H1 (cell line): ENCODE results near the gene LARGE2. TPM values are rescaled to one million over a fixed set of nuclear protein-coding genes. Genes with fewer than 3 reads are reported as not detected.

ENCODE experiments used
- CTCF ChIA-PET: fragments of 300-600 bp; sonication (Branson Sonifier 250); formaldehyde crosslinking; loops from one replicate; lab custom pipeline; 2021; ENCODE audit not compliant: partially characterized antibody; lab: Charles Lee
- POLR2A ChIA-PET: fragments of 300-600 bp; sonication (Branson Sonifier 250); formaldehyde crosslinking; loops from one replicate; lab custom pipeline; 2021; ENCODE audit warnings: inconsistent platforms; ENCODE audit not compliant: partially characterized antibody; lab: Charles Lee
- DNase-seq, 2 experiments: peaks; one replicate each; pipeline versions ENCODE4 v3.0.0 to v3.0.0-alpha.2; 2010 to 2022; ENCODE audit warnings: low spot score in 2 of 2, low read depth in 1 of 2, mixed read lengths in 1 of 2
- FAIRE-seq: peaks from 2 replicates; lab custom pipeline; 2011; peaks lifted over from hg19 to GRCh38; lab: Jason Lieb, UNC
- H2AFZ ChIP-seq: 2 replicates; pipeline ENCODE4 v1.8.1; 2012; ENCODE audit warnings: low read length, inconsistent platforms
- H2AK5ac ChIP-seq: 2 replicates; pipeline ENCODE4 v1.6.1; 2013; ENCODE audit warnings: low read depth, low read length
- H2BK120ac ChIP-seq: replicated peaks from 2 replicates; pipeline ENCODE3; 2013; ENCODE audit warnings: low read depth, low read length, inconsistent platforms
- H2BK12ac ChIP-seq: 2 replicates; pipeline ENCODE4 v1.6.1; 2013; ENCODE audit warnings: low read depth, low read length
- H2BK15ac ChIP-seq: 2 replicates; pipeline ENCODE4 v1.6.1; 2013; ENCODE audit warnings: low read length
- H2BK20ac ChIP-seq: 2 replicates; pipeline ENCODE4 v1.6.1; 2013; ENCODE audit warnings: low read length
- H2BK5ac ChIP-seq: 2 replicates; pipeline ENCODE4 v1.6.1; 2013; ENCODE audit warnings: low read depth, low read length
- H3K14ac ChIP-seq: 2 replicates; pipeline ENCODE4 v1.6.1; 2013; ENCODE audit warnings: inconsistent platforms; ENCODE audit not compliant: insufficient read length
- H3K18ac ChIP-seq: 2 replicates; pipeline ENCODE4 v1.6.1; 2013; ENCODE audit warnings: low read length; ENCODE audit errors: extremely low read depth
- H3K23ac ChIP-seq: 2 replicates; pipeline ENCODE4 v1.6.1; 2013; ENCODE audit warnings: inconsistent platforms; ENCODE audit not compliant: insufficient read length
- H3K23me2 ChIP-seq: 2 replicates; pipeline ENCODE4 v1.6.1; 2013; ENCODE audit warnings: low read depth, low read length
- H3K27ac ChIP-seq: 2 replicates; pipeline ENCODE4 v1.6.1; 2011; ENCODE audit warnings: low read depth, low read length, inconsistent platforms
- H3K27me3 ChIP-seq, 4 experiments: replicated peaks in 1 of 4; 1 replicate in 1 of 4; 2 replicates in 3 of 4; pipeline versions ENCODE4 v1.6.1 to v1.8.1; 2011 to 2013; ENCODE audit warnings: low read length in 3 of 4, mild to moderate bottlenecking in 3 of 4, inconsistent platforms in 2 of 4, mixed read lengths in 2 of 4, moderate library complexity in 1 of 4; ENCODE audit not compliant: control insufficient read depth in 3 of 4, insufficient read depth in 3 of 4; ENCODE audit errors: extremely low read depth in 1 of 4
- H3K36me3 ChIP-seq, 4 experiments: 2 replicates each; pipeline versions ENCODE4 v1.6.1 to v1.8.1; 2011 to 2013; ENCODE audit warnings: mild to moderate bottlenecking in 4 of 4, low read length in 3 of 4, moderate library complexity in 2 of 4, control low read depth in 1 of 4, inconsistent platforms in 1 of 4; ENCODE audit not compliant: insufficient read depth in 4 of 4, control insufficient read depth in 2 of 4
- H3K4ac ChIP-seq: replicated peaks from 2 replicates; pipeline ENCODE3; 2013; ENCODE audit warnings: low read length, low read depth, mixed read lengths, inconsistent platforms; ENCODE audit not compliant: insufficient read length
- H3K4me1 ChIP-seq, 4 experiments: replicated peaks in 1 of 4; 1 replicate in 1 of 4; 2 replicates in 3 of 4; pipeline versions ENCODE4 v1.6.1 to v1.8.1; 2011 to 2013; ENCODE audit warnings: low read length in 3 of 4, inconsistent platforms in 2 of 4, mixed read lengths in 1 of 4; ENCODE audit not compliant: insufficient read depth in 4 of 4, control insufficient read depth in 3 of 4
- H3K4me2 ChIP-seq, 2 experiments: 2 replicates each; pipeline versions ENCODE4 v1.6.1 to v1.8.1; 2011 to 2013; ENCODE audit warnings: low read depth in 2 of 2, low read length in 2 of 2, control low read depth in 1 of 2, inconsistent platforms in 1 of 2, mild to moderate bottlenecking in 1 of 2; ENCODE audit not compliant: insufficient read depth in 1 of 2
- H3K4me3 ChIP-seq, 4 experiments: fragments of 200-600, 300-600 bp in 1 of 4; sonication (generic), shearing (Covaris generic), sonication (Bioruptor Twin) in 1 of 4; 2 replicates each; pipeline versions ENCODE4 v1.5.1 to v1.8.1; 2011 to 2016; ENCODE audit warnings: low read length in 4 of 4, low read depth in 3 of 4, control low read depth in 2 of 4, inconsistent platforms in 2 of 4, mild to moderate bottlenecking in 2 of 4, mixed read lengths in 1 of 4, moderate library complexity in 1 of 4; ENCODE audit not compliant: insufficient read depth in 2 of 4; ENCODE audit errors: extremely low read depth in 1 of 4
- H3K56ac ChIP-seq: replicated peaks from 2 replicates; pipeline ENCODE3; 2013; ENCODE audit warnings: low read depth, mild to moderate bottlenecking, mixed read lengths, low read length, inconsistent platforms; ENCODE audit not compliant: insufficient read length
- H3K79me1 ChIP-seq: 2 replicates; pipeline ENCODE4 v1.6.1; 2013; ENCODE audit warnings: low read depth, low read length, control low read depth
- H3K79me2 ChIP-seq, 2 experiments: 2 replicates each; pipeline versions ENCODE4 v1.6.1 to v1.8.1; 2012 to 2013; ENCODE audit warnings: low read length in 2 of 2, mild to moderate bottlenecking in 2 of 2, inconsistent platforms in 1 of 2; ENCODE audit not compliant: insufficient read depth in 2 of 2, control insufficient read depth in 1 of 2
- H3K9ac ChIP-seq, 4 experiments: replicated peaks in 1 of 4; 1 replicate in 1 of 4; 2 replicates in 3 of 4; pipeline versions ENCODE4 v1.6.1 to v1.8.1; 2011 to 2013; ENCODE audit warnings: low read depth in 3 of 4, low read length in 3 of 4, control low read depth in 2 of 4, mild to moderate bottlenecking in 2 of 4, moderate library complexity in 2 of 4, inconsistent platforms in 1 of 4; ENCODE audit errors: extremely low read depth in 1 of 4
- H3K9me3 ChIP-seq, 2 experiments: 2 replicates each; pipeline versions ENCODE4 v1.6.1 to v1.8.1; 2012 to 2013; ENCODE audit warnings: mild to moderate bottlenecking in 2 of 2, moderate library complexity in 2 of 2, control low read depth in 1 of 2, inconsistent platforms in 1 of 2, low read depth in 1 of 2, low read length in 1 of 2, mixed read lengths in 1 of 2; ENCODE audit not compliant: insufficient read depth in 2 of 2
- H4K20me1 ChIP-seq, 2 experiments: replicated peaks in 1 of 2; 2 replicates each; pipeline versions ENCODE3 to v1.8.1; 2011 to 2013; ENCODE audit warnings: inconsistent platforms in 2 of 2, low read length in 2 of 2, mild to moderate bottlenecking in 1 of 2; ENCODE audit not compliant: insufficient read depth in 2 of 2, control insufficient read depth in 1 of 2
- H4K5ac ChIP-seq: 2 replicates; pipeline ENCODE4 v1.6.1; 2013; ENCODE audit warnings: low read length, low read depth, mixed read lengths, inconsistent platforms; ENCODE audit not compliant: insufficient read length
- H4K8ac ChIP-seq: 2 replicates; pipeline ENCODE4 v1.8.0; 2013; ENCODE audit warnings: mild to moderate bottlenecking, moderate library complexity, low read length, inconsistent platforms; ENCODE audit not compliant: insufficient read depth; ENCODE audit errors: extremely low read depth
- H4K91ac ChIP-seq: replicated peaks from 2 replicates; pipeline ENCODE3; 2013; ENCODE audit warnings: low read length, mixed read lengths, inconsistent platforms; ENCODE audit not compliant: insufficient read length
- BCL11A ChIP-seq, 2 experiments: IDR thresholded peaks; one replicate each; pipeline ENCODE4 v1.6.1; 2011; ENCODE audit warnings: low read depth in 2 of 2, low read length in 2 of 2, mild to moderate bottlenecking in 2 of 2
- CBX5 ChIP-seq: fragments of 300-800, 300-1000 bp; sonication (generic); IDR thresholded peaks from 2 replicates; pipeline ENCODE4 v1.7.1; 2016; ENCODE audit warnings: antibody characterized with exemption, low read length, low read depth
- KDM1A ChIP-seq: fragments of 200-600, 300-600 bp; sonication (generic); IDR thresholded peaks from 2 replicates; pipeline ENCODE4 v1.7.1; 2016; ENCODE audit warnings: mild to moderate bottlenecking, low read length, borderline replicate concordance
- MAX ChIP-seq: IDR thresholded peaks from 2 replicates; pipeline ENCODE4 v1.6.1; 2012; ENCODE audit warnings: inconsistent platforms
- RXRA ChIP-seq: IDR thresholded peaks from 2 replicates; pipeline ENCODE4 v1.6.1; 2011; ENCODE audit warnings: low read depth, mild to moderate bottlenecking, low read length, moderate library complexity; ENCODE audit not compliant: insufficient read depth
- WGBS, 2 experiments: shearing (Covaris generic) in 1 of 2; methylation state at CpG; one replicate each; pipeline versions ENCODE4 v1.1.6 to v1.1.7; 2013 to 2015; ENCODE audit warnings: low lambda C conversion rate in 2 of 2, mixed read lengths in 2 of 2, inconsistent platforms in 1 of 2, low coverage in 1 of 2, missing lambda C conversion rate in 1 of 2; ENCODE audit not compliant: insufficient replicate concordance in 2 of 2, insufficient coverage in 1 of 2, insufficient read length in 1 of 2; ENCODE audit errors: extremely low coverage in 1 of 2, missing lambda C conversion rate in 1 of 2; 5-methylcytosine and 5-hydroxymethylcytosine counted together
- polyA plus RNA-seq, 7 experiments: library from polyadenylated mRNA; depleted of rRNA in 3 of 7; stranded (reverse) in 5 of 7; unstranded in 2 of 7; fragments of >200 nt in 5 of 7; fragments of 200-250 nt in 2 of 7; gene quantifications; 1 replicate in 5 of 7; 2 replicates in 1 of 7; 4 replicates in 1 of 7; pipeline versions ENCODE4 v1.2.1 to v1.2.3, GENCODE V29; 2011 to 2013; ENCODE audit warnings: missing spikeins in 2 of 7, mixed read lengths in 2 of 7
- total RNA-seq: library from RNA; stranded (reverse); fragmentation: NEBNext Ultra II Directional; extraction: Animal tissue kit (Norgen Biotek cat#: 25700); gene quantifications from 2 replicates; pipeline ENCODE4 v1.2.1, GENCODE V29; 2021

Gene LARGE2
- total and polyA plus RNA-seq, 2 of the 8 experiments (the other 6 are each of a cell fraction or from before 2014, with no cell fraction given) = 111 to 137 TPM

GRCh38 chr11:45889966-45890365, 32.5 kb upstream of the LARGE2 start:
- Histone ChIP-seq H3K4me3 (no peak overlapping the region), H3K27ac (no peak overlapping the region), H2AFZ (no peak overlapping the region), H3K36me3 (no peaks in the 10 kb centered on the region), H2BK120ac (no peak overlapping the region), H3K79me2 (no peaks in the 10 kb centered on the region; a peak in 1 of 4 replicates), H2BK5ac (no peak overlapping the region), H2BK15ac (no peak overlapping the region), H3K14ac (no peak overlapping the region), H4K5ac (no peak overlapping the region), H4K20me1 (peaks cover 0 to 10% of the 10 kb centered on the region in 2 experiments), H2AK5ac (no peak overlapping the region), H4K8ac (no peak overlapping the region), H3K79me1 (no peaks in the 10 kb centered on the region; the same call in 1 of the 2 replicates), H3K23ac (no peak overlapping the region), H3K4me2 (no peak overlapping the region), H3K18ac (no peak overlapping the region), H3K23me2 (peaks cover 8% of the 10 kb centered on the region; the same call in 1 of the 2 replicates), H2BK12ac (no peak overlapping the region), H3K56ac (no peak overlapping the region), H4K91ac (no peak overlapping the region), H3K9ac (no peak overlapping the region), H3K4ac (no peak overlapping the region), H2BK20ac (no peak overlapping the region), H3K4me1 (peaks cover 0 to 14% (median 8%) of the 10 kb centered on the region in 4 experiments; a peak in 6 of 7 replicates), H3K27me3 (no peaks in the 10 kb centered on the region), H3K9me3 (no peaks in the 10 kb centered on the region)
- TF ChIP-seq MAX = no peak
- TF ChIP-seq BCL11A (IDR thresholded peaks at IDR 0.05; ENCODE audit: low read depth in 2 of 2, low read length in 2 of 2) = no peak
- TF ChIP-seq RXRA = no peak
- no peak for TF ChIP-seq CBX5
- no peak for TF ChIP-seq KDM1A
- FAIRE-seq (no peak), DNase-seq (no peak)
- 94% methylated on average over 8 of the region's 9 CpGs; no CpG with 5 or more reads in 1 of the 2 experiments for WGBS, 2 experiments
- ChIA-PET POLR2A (interaction anchor here (0.8 kb wide), 3 partner anchors 32 to 348 kb away, joined by 3 to 5 read pairs (median 3); partner anchors contain the start of gene LARGE2), CTCF (interaction anchor here (0.9 to 5.7 kb wide), 6 partner anchors 13 to 424 kb away, joined by 3 to 32 read pairs (median 3); no protein-coding TSS in a partner anchor)
